ENCODE measurements around the gene IFI27L1. TPM values are rescaled to one million over a fixed set of nuclear protein-coding genes. Genes with fewer than 3 reads are reported as not detected.

Gene IFI27L1
- polyA plus RNA-seq, 1 donor (not counting 4 experiments of a cell fraction or from before 2014, with no cell fraction given), result 17.4 TPM

- Histone ChIP-seq H3K9ac (ENCODE audit: control insufficient read depth, extremely low read depth, insufficient read depth, low read length) (no peak overlapping the region), H3K9me1 (ENCODE audit: control insufficient read depth, extremely low read depth, insufficient read depth, low read length) (no peaks in the 10 kb centered on the region), H3K9me3 (ENCODE audit: control insufficient read depth, low read depth, low read length) (no peaks in the 10 kb centered on the region), H3K36me3 (ENCODE audit: control insufficient read depth in 2 of 2, extremely low read depth in 1 of 2, insufficient read depth in 2 of 2, low read length in 2 of 2) (no peaks in the 10 kb centered on the region), H3K79me2 (ENCODE audit: control insufficient read depth, insufficient read depth, low read length) (no peaks in the 10 kb centered on the region), H3K27ac (ENCODE audit: control insufficient read depth, insufficient read depth, low read length) (no peak overlapping the region), H3K27me3 (ENCODE audit: control insufficient read depth, extremely low read depth, insufficient read depth, low read length) (no peaks in the 10 kb centered on the region), H4K20me1 (ENCODE audit: control insufficient read depth, extremely low read depth, insufficient read depth, low read length) (no peaks in the 10 kb centered on the region), H3K4me1 (ENCODE audit: control insufficient read depth, extremely low read depth, insufficient read depth, low read length) (peaks cover under 1% of the 10 kb centered on the region), H3K4me2 (ENCODE audit: control insufficient read depth, extremely low read depth, insufficient read depth, low read depth, low read length) (no peak overlapping the region), H3K4me3 (ENCODE audit: control insufficient read depth in 2 of 3, extremely low read depth in 1 of 3, insufficient read depth in 2 of 3, low read depth in 1 of 3, low read length in 3 of 3) (no peak overlapping the region), H2AFZ (ENCODE audit: control insufficient read depth, low read length) (no peak overlapping the region)
- TF ChIP-seq CTCF (optimal IDR thresholded peaks at IDR 0.05 in 1 of 3, IDR thresholded peaks at IDR 0.05 in 1 of 3, conservative IDR thresholded peaks at IDR 0.05 in 1 of 3; ENCODE audit: extremely low read depth in 1 of 3, insufficient read depth in 2 of 3, low read length in 3 of 3) (no peak), EZH2 (IDR thresholded peaks at IDR 0.05; ENCODE audit: low read length) (no peak)
- FAIRE-seq (no peak), DNase-seq (ENCODE audit: low read depth, low spot score) (no peak)
- dilution Hi-C loops (cut with MboI; ENCODE audit: extremely low pct_ligation_motif_present, low sequenced_read_pairs), result no loop called here
These were observed 54.4 kb downstream of the IFI27L1 start for GRCh38 chr14:94135476-94135875.

GRCh38 chr14:94136575-94137331 is 55.6 kb downstream of the IFI27L1 start:
- H3K79me2 ChIP-seq (ENCODE audit: control insufficient read depth, insufficient read depth, low read length), result no peaks in the 10 kb centered on the region
- H3K4me1 ChIP-seq (ENCODE audit: control insufficient read depth, extremely low read depth, insufficient read depth, low read length), result no peaks in the 10 kb centered on the region
- no peaks in the 10 kb centered on the region for H4K20me1 ChIP-seq (ENCODE audit: control insufficient read depth, extremely low read depth, insufficient read depth, low read length)
- H3K27me3 ChIP-seq (ENCODE audit: control insufficient read depth, extremely low read depth, insufficient read depth, low read length), result no peaks in the 10 kb centered on the region
- dilution Hi-C loops (cut with MboI; ENCODE audit: extremely low pct_ligation_motif_present, low sequenced_read_pairs), result no loop called here
- peak overlapping the region; percentile 19 for H3K9ac ChIP-seq (ENCODE audit: control insufficient read depth, extremely low read depth, insufficient read depth, low read length)
- no peak overlapping the region for H3K4me3 ChIP-seq (ENCODE audit: control insufficient read depth in 2 of 3, extremely low read depth in 1 of 3, insufficient read depth in 2 of 3, low read depth in 1 of 3, low read length in 3 of 3)
- peak; percentile 55 for DNase-seq (ENCODE audit: low read depth, low spot score)
- H3K36me3 ChIP-seq (ENCODE audit: control insufficient read depth in 2 of 2, extremely low read depth in 1 of 2, insufficient read depth in 2 of 2, low read length in 2 of 2), result no peaks in the 10 kb centered on the region
- peak overlapping the region; percentile 47 for H3K4me2 ChIP-seq (ENCODE audit: control insufficient read depth, extremely low read depth, insufficient read depth, low read depth, low read length)
- peak; percentile 96 for FAIRE-seq
- no peaks in the 10 kb centered on the region for H3K9me3 ChIP-seq (ENCODE audit: control insufficient read depth, low read depth, low read length)
- peak; percentile 95 to 98 (median 96) for TF ChIP-seq CTCF (optimal IDR thresholded peaks at IDR 0.05 in 1 of 3, IDR thresholded peaks at IDR 0.05 in 1 of 3, conservative IDR thresholded peaks at IDR 0.05 in 1 of 3; ENCODE audit: extremely low read depth in 1 of 3, insufficient read depth in 2 of 3, low read length in 3 of 3)
- no peak for TF ChIP-seq EZH2 (IDR thresholded peaks at IDR 0.05; ENCODE audit: low read length)
- no peaks in the 10 kb centered on the region for H3K9me1 ChIP-seq (ENCODE audit: control insufficient read depth, extremely low read depth, insufficient read depth, low read length)
- H3K27ac ChIP-seq (ENCODE audit: control insufficient read depth, insufficient read depth, low read length), result no peak overlapping the region
- H2AFZ ChIP-seq (ENCODE audit: control insufficient read depth, low read length), result peak overlapping the region; percentile 81

Data from keratinocyte (primary cell).